Stimulated activated CD8-positive, alpha-beta memory T cell treated with anti-CD3 and anti-CD28 coated beads, Interleukin-15, amount 100 ng/mL, for 4 hours (primary cell): ENCODE data around the gene DACH1.
"Not testable (repeated sequence)": the region's sequence is repeated elsewhere in the genome, so short reads cannot be mapped to it uniquely, and the experiment has no call there.

Experiments
- DNase-seq, 2 donors: peaks; one replicate each; pipeline ENCODE4 v3.0.0-alpha.2; 2020; ENCODE audit warnings: low read depth in 2 of 2

The DACH1 gene

DNA sequence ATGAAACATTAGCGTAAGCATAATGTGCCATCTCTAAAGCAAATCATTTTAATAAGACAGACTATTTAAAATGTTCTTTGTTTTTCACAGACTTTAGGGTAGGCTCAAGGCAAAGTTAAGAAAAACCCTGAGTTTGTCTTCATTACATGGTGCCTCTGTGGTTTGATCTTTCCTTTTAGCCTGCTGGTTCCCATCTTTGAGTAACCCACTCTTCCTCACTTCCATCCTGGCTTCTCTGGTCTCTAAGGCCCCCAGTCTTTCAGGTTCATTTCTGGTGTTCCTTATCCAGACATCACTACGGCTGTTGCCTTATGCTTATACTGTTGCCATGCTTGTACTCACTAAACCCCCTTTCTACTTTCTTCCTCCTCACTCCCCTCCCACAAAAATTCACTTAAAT is 38.4 kb downstream of the DACH1 start:
- no peak for DNase-seq

DNA sequence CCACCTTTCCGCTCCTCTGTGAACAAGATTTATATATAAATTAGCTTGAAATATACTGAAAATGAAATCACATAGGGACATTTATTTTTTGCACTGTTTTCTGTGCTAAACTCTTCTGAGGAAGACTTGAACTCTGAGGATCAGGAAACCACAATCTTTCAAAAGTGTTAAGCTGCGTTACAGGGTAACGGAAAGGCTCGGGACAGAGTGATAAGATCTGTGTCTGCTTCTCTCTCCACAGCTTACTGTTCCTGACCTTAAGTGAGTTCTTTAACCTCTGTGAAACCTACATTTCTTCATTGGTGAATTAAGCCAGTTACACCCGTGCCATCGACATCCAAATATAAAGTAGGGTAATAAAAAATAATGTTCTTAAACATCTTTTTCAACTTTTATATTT is 38.9 kb downstream of the DACH1 start:
- no peak for DNase-seq

DNA sequence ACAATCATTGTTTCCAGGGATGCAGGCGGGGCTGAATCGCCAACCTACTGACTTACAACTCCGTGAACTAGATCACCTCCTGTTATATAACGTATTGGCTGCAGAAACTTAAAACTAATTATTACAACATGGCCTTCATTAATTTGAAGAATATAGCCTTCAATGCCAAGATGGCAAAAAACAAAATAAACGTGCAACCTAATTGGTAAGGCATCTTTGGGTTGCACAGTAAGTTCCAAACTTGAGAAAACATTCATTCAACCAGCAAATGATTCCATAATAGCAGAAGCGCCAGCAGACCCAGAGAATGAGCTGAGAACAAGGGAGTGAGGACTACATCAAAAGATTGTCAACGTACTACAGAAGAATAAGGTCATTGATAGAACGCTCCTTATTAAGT is 39.8 kb downstream of the DACH1 start:
- DNase-seq = no peak

DNA sequence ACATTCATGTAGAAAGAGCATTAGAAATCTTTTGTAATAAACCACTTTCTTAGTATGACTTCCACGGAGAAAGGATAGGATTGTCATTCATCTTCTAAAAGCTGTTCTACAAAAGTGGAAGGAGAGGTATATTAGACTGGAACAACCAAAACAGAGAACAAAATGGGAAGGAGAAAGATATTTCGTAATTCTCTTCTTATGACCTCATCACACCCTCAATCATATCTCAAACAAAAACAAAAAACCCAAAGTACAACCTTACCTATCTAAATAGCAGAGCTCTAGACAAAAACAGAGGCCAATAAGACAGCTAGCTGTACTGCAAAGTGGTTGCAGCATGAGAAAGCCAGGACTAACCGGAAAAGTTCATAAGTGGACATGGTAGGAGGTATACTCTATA is 46.3 kb downstream of the DACH1 start:
- no peak for DNase-seq

DNA sequence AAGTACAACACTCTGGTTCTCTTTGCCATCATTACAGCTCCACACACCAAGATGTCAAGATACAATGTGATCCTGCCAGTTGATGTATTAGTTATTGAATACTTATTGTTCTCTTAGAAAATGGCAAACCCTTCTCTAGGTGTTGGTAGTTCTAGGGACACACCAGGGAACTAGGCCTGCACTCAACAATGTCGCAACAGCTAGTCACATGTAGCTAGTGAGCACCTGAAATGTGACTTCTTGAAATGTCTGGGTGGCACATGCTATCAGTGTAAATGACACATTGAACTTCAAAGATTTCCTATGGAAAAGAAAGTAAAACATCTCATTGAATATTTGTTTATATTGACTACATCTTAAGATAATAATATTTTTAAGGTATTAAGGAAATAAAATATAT is 49.7 kb downstream of the DACH1 start:
- DNase-seq = no peak

DNA sequence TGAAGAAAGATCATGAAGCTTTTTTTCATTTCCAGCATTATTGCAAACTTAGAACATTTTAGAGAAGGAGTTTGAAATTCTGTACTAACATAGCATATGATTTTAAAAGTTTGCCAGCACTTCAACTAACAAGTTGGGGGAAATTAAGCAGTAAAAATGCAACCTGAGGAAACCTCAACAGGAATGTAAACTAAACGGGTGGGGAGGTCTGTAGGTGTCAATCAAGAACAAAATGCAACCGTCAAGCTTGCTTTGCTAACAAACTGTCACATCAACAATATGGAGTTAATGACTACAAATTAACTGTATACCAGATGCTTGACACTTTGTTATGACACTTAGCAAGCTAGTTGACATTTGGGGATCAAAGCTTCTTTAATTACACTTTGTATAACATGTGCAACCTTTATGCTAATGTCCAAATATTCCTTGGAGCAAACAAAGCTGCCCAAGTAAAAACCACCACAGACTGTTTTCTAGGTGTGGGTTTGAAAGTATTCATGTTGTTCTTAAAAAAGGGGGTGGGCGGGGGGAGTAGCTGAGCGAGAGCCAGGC is 52.1 kb downstream of the DACH1 start:
- DNase-seq = no peak

DNA sequence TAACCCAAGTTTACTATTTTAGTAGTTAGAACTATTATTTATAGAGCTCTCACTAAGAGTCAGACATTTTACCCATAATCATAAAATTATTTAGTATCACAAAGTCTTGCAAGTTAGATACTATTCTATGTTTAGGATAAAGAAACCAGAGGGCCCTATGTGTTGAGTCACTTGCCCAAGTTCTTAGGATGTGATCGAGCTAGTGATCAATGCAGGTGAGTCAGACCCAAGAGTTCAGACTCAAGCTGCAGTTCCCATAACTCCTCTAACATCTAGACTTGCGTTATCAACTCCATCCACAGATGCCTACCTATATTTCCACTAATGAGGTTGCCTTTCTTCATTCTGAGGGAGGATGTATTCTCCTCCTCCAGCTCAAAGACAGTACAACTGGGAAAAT is 53.8 kb downstream of the DACH1 start:
- no peak for DNase-seq

DNA sequence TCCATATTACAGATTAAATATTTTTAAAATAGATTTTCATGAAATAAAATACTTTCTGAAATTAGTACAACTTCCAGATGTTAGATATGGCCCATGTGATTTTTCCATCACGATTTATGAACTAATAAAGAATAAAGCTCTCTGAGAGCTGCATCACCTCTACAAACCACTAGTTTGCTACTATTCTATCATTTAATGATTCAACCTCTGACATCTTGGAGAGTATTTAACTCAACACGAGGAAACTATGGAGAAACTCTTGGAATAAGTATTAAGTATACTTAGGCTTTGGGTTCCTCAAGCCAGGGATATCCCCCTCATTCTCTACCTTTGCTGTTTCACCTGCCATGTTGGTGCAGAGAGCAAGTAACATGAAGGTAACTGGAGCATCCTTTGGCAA is 55.7 kb downstream of the DACH1 start:
- no peak for DNase-seq

DNA sequence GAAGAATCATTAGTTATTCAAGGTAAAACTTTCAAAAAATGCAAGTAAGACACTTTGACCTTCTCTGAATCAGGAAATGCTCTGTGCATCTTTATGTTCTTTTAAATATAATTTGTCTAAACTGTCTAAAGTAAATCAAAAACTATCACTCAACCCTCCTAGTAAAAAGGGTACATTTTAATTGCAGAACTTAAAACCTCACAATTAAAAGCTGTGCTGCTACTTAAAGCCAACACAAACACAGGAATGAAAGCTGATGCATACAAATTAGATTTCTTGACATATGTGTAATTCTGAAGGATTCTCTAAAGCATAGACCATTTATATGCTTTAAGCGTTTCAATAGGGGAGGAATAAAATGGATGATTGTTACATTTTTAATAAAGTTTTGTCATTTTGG is 58.3 kb downstream of the DACH1 start:
- DNase-seq = no peak

DNA sequence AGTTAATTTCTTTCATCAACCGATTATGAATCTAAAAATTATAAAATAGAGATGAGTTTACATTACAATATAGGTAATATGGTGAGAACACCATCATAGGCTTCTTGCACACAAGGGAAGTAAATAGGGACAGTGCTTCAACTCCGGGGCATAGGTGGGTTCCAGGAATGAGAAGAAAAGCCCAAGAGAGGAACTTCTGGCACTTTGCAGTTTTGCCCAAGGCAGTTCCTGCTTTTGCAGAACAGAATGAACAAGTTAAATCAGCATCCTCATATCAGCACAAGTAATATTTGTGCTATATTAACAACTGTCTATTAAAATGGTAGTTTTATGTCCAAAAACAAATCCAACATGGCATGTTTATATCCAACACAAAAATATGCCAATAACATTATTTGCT is 60.1 kb downstream of the DACH1 start:
- no peak for DNase-seq

DNA sequence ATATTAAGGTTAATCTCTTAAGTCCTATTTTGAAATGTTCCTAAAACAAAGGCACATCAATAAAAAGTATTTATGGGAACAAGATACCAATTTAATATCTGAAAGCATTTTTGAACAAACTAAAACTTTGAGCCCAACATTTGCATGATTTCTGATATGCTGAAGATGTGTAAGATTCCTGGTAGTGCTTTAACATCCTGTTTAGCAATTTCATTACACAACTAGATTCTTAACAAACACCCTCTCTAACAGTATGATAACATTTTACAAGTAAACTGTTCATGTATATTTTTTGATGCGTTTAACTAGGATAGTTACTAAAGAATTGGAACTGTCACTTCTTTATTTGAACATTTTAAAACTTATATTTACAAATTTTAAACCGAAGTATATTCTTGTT is 63.9 kb downstream of the DACH1 start:
- DNase-seq = no peak

DNA sequence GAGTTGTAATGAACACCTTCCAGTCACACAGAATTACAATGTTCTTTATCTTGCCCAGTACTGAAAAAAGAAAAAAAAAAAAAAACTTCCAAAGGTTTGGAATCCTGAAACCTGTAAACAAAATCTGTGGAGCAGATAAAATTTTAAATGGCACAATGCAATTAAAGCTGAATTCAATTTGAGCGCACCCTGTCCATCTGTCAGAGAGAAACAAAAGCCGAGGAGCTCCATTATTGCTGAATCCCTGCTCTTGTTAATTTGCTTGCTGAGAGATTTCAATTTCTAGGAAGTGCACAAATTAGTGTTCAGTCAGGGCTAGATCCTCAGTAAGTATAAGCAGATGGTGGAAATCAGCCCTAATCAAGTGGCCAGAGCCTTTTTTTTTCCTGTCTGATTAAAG is 65.2 kb downstream of the DACH1 start:
- DNase-seq = no peak

DNA sequence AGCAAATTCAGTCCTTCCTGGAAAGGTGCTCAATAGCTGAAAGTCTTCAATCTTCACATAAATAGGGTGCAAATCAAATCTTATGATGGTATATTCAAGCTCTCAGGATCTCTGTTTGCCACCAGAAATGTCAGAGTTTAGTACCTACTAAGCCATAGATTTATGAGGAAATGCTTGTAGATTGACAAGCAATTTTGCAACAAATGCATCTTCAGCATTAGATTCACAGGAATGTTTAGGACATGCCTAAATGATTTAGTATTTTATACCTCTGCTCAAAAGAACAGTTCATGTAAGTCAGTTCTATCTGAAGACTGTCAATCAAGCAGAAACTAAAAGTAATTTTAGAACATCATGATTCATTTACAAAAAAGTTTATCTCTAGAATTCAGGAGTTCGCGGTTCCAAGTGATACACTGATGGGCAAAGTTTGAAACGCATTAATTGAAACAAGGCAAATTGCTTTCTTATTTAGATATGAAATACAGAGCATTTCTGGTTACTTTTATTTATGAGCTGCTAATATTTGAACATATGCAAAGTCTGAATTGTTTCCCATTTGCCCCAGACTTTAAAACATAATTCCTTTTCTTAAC is 65.7 kb downstream of the DACH1 start:
- no peak for DNase-seq

DNA sequence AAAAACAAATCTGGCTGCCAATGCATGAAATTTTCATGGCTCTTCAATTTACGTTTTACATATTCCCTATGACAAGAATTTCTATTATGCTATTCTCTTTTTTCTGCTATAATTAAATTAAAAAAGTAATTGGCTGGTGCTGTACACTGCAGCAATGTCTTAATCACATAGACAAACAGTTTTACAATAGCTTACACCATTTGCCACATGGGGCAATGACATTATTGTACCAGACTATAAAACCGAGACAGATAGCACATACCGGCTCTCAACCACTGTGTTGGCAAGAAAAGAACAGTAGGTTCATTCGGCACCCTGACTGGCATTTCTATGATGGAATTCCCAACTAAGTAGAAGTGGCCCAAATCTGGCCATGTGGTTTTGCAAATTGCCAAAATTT is 67.7 kb downstream of the DACH1 start:
- no peak for DNase-seq

DNA sequence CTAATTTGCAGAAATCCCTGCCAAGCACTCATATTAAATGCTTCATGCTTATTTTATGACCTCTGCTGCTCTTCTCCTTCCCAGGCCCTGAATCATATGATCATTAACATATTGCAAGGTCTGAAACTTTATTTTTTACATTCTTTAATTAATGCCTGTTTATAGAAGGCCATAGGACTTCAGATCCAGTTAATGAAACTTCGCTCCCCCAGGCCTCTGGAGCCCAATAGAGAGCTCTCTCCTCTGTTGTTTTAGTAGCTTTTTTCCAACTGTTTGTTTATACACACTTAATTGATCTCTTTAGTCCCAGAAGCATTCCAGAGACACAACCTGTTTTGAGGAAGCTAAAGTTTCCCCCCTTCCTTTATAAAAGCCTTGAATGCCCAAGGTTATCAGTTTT is 68.3 kb downstream of the DACH1 start:
- no peak for DNase-seq

DNA sequence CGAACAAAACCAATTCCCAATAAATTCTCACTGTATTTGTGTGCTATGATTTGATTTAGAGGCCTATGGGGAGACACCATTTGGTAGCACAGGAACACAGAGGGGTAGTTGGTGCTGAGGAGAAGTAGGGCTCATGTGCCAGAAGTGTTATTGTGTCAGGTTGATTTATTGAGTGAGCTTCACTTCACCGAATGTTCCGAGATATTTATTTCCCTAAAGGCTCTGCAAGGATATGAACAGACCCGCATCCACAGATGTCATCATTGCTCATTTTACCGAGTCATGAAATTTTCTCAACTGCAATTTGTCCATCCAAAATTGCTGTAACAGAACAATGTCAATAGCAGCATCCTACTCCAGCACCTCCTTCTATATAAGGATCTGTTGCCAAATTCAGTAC is 69.5 kb downstream of the DACH1 start:
- DNase-seq = no peak

DNA sequence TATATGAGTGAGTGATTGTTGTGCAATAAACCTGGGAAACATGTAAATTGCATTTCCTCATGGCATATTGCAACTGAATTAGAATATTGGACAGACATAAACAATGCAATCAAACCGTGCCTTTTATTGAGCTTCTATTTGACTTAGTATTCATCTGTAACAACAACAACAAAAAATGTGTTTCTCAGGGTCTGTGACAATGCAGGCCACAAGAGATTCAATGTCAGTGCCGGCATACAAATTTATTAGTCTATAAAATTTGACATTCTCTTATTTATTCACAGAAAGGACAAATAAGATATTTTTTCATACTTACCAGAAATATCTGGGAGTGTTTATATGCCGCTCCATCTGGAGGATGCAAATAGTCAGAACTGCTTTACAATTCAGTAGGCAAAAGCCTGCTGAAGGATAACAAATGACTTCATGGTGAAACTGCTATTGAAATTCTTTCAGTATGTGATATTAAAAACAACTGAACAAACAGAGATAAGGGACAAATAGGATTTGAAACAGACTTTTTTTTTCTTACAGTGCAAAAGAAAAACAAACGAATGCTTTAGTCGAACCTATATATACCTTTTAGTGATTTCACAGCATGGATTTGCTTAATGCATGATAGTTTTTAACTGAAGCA is 77.2 kb downstream of the DACH1 start:
- DNase-seq = no peak

DNA sequence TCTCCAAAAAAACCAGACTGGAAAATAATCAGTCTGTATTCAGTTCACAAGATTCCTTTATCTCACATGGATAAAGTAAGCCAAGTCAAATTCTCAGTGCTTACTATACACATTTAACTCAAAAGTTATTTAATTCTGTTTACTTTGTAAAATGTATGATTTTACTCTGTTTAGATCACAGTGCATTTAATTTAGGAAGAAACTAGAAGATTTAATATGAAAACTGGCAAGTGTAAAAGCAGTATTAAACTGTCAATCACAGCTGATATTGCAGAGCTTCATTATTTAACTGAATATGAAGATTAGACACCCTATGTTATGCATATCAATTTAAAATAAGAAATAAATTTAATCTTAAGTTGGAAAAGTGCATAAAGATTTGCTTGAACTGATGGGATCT is 78.0 kb downstream of the DACH1 start:
- no peak for DNase-seq

DNA sequence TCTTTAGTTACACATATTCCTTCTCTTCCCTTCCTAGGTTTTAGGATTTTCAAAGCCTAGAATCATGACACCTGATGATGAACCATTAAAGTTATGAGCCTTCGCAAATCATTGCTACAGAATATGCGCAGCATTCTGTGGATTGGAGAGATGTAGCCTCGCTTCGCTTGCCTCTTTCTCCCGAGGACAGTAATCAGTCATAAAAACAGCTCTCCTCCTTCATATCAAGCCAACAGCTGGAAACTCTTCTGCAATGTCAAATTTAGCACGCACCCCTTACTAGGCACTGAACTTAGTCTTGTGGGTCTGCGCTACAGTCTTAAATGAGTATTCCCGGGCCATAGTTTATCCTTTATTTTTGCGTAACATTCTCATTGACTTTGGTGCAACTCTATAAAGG is 79.6 kb downstream of the DACH1 start:
- no peak for DNase-seq

DNA sequence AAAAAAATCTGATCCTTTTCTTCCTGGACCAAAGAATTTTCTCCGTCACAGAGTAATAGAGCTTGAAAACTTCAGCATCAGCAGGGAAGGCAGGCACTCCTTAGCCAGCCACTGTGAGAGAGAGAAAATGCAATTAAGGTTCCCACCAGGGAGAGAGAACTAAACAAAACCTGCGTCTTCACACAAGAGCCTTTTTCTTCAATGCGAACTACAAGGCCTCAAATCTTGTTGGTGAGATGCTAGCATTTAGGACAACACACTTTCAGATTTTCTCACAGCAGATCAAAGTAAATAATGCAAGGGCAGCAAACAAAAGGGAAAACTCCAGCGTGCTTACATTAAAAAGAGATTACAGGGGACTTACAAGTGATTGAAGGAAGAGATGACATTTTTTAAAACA is 80.1 kb downstream of the DACH1 start:
- DNase-seq = no peak

DNA sequence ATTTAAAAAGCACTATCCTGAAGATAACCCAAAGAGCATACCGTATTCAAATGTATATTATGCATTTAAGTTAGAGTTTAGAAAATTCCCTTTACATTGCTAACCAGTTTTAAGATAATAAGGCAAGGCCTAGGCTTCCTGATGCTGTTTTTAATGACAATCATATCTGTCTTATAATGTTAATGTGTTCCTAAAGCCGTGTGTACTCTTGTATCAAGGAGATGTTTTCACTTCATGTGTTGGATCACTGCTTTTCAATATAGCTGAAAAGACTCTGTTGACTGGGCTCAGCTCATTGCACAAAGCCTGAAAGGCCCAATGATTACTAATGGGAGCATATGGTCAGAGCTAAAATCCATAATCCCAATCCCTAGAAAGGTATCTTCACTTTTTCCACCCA is 81.6 kb downstream of the DACH1 start:
- DNase-seq = no peak

DNA sequence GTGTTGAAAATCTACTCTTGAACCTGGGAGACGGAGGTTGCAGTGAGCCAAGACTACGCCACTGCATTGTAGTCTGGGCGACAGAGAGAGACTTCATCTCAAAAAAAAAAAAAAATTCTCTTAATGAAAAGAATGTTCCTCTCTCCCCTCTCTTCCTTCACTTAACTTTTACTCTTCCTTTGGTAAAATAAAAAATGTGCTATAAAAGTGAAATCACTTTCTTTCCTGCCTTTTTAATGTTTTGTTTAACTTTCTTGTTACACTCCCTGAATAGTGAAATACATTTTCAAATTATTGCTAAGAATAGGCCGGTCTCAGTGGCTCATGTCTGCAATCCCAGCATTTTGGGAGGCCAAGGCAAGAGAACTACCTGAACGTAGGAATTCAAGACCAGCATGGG is 86.5 kb downstream of the DACH1 start:
- DNase-seq = no peak

DNA sequence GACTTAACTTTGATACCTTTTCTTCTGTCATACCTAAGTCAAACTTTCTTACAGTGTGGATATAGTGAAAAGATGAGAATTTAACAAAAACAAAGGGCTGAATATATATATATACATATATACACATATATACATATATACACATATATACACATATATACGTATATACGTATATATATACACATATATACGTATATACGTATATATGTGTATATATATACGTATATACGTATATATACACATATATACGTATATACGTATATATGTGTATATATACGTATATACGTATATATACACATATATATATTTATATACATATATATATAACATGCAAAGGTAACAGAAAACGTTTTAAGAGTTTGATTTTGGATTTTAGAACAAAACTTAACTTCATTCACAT is 88.0 kb downstream of the DACH1 start:
- not testable (repeated sequence) for DNase-seq

DNA sequence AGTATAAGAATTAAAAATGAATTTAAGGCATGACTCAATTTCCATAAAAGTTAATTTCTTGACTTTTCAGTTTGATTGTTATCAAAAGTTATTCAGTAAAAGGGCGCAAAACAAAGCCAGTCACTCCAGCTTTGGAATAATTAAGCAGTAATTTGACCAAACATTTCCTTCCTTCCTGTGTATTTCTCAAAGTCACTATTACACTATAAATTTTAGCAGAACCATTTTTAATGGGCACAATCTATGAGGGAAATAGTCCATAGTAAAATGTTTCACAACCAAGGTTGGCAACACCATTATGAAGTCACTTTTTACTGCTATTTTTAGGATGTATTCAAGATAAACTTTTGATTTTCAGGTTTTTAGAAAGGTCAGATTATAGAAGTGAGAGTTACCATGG is 91.0 kb downstream of the DACH1 start:
- no peak for DNase-seq
